H1 (cell line): ENCODE results near the gene REPIN1. TPM values are rescaled to one million over a fixed set of nuclear protein-coding genes. Genes with fewer than 3 reads are reported as not detected.

ENCODE experiments used
- CTCF ChIA-PET: fragments of 300-600 bp; sonication (Branson Sonifier 250); formaldehyde crosslinking; loops from one replicate; lab custom pipeline; 2021; ENCODE audit not compliant: partially characterized antibody; lab: Charles Lee
- POLR2A ChIA-PET: fragments of 300-600 bp; sonication (Branson Sonifier 250); formaldehyde crosslinking; loops from one replicate; lab custom pipeline; 2021; ENCODE audit warnings: inconsistent platforms; ENCODE audit not compliant: partially characterized antibody; lab: Charles Lee
- DNase-seq, 2 experiments: peaks; one replicate each; pipeline versions ENCODE4 v3.0.0 to v3.0.0-alpha.2; 2010 to 2022; ENCODE audit warnings: low spot score in 2 of 2, low read depth in 1 of 2, mixed read lengths in 1 of 2
- FAIRE-seq: peaks from 2 replicates; lab custom pipeline; 2011; peaks lifted over from hg19 to GRCh38; lab: Jason Lieb, UNC
- H2AFZ ChIP-seq: 2 replicates; pipeline ENCODE4 v1.8.1; 2012; ENCODE audit warnings: low read length, inconsistent platforms
- H2AK5ac ChIP-seq: 2 replicates; pipeline ENCODE4 v1.6.1; 2013; ENCODE audit warnings: low read depth, low read length
- H2BK120ac ChIP-seq: replicated peaks from 2 replicates; pipeline ENCODE3; 2013; ENCODE audit warnings: low read depth, low read length, inconsistent platforms
- H2BK12ac ChIP-seq: 2 replicates; pipeline ENCODE4 v1.6.1; 2013; ENCODE audit warnings: low read depth, low read length
- H2BK15ac ChIP-seq: 2 replicates; pipeline ENCODE4 v1.6.1; 2013; ENCODE audit warnings: low read length
- H2BK20ac ChIP-seq: 2 replicates; pipeline ENCODE4 v1.6.1; 2013; ENCODE audit warnings: low read length
- H2BK5ac ChIP-seq: 2 replicates; pipeline ENCODE4 v1.6.1; 2013; ENCODE audit warnings: low read depth, low read length
- H3K14ac ChIP-seq: 2 replicates; pipeline ENCODE4 v1.6.1; 2013; ENCODE audit warnings: inconsistent platforms; ENCODE audit not compliant: insufficient read length
- H3K18ac ChIP-seq: 2 replicates; pipeline ENCODE4 v1.6.1; 2013; ENCODE audit warnings: low read length; ENCODE audit errors: extremely low read depth
- H3K23ac ChIP-seq: 2 replicates; pipeline ENCODE4 v1.6.1; 2013; ENCODE audit warnings: inconsistent platforms; ENCODE audit not compliant: insufficient read length
- H3K23me2 ChIP-seq: 2 replicates; pipeline ENCODE4 v1.6.1; 2013; ENCODE audit warnings: low read depth, low read length
- H3K27ac ChIP-seq: 2 replicates; pipeline ENCODE4 v1.6.1; 2011; ENCODE audit warnings: low read depth, low read length, inconsistent platforms
- H3K27me3 ChIP-seq, 4 experiments: replicated peaks in 1 of 4; 1 replicate in 1 of 4; 2 replicates in 3 of 4; pipeline versions ENCODE4 v1.6.1 to v1.8.1; 2011 to 2013; ENCODE audit warnings: low read length in 3 of 4, mild to moderate bottlenecking in 3 of 4, inconsistent platforms in 2 of 4, mixed read lengths in 2 of 4, moderate library complexity in 1 of 4; ENCODE audit not compliant: control insufficient read depth in 3 of 4, insufficient read depth in 3 of 4; ENCODE audit errors: extremely low read depth in 1 of 4
- H3K36me3 ChIP-seq, 4 experiments: 2 replicates each; pipeline versions ENCODE4 v1.6.1 to v1.8.1; 2011 to 2013; ENCODE audit warnings: mild to moderate bottlenecking in 4 of 4, low read length in 3 of 4, moderate library complexity in 2 of 4, control low read depth in 1 of 4, inconsistent platforms in 1 of 4; ENCODE audit not compliant: insufficient read depth in 4 of 4, control insufficient read depth in 2 of 4
- H3K4ac ChIP-seq: replicated peaks from 2 replicates; pipeline ENCODE3; 2013; ENCODE audit warnings: low read length, low read depth, mixed read lengths, inconsistent platforms; ENCODE audit not compliant: insufficient read length
- H3K4me1 ChIP-seq, 4 experiments: replicated peaks in 1 of 4; 1 replicate in 1 of 4; 2 replicates in 3 of 4; pipeline versions ENCODE4 v1.6.1 to v1.8.1; 2011 to 2013; ENCODE audit warnings: low read length in 3 of 4, inconsistent platforms in 2 of 4, mixed read lengths in 1 of 4; ENCODE audit not compliant: insufficient read depth in 4 of 4, control insufficient read depth in 3 of 4
- H3K4me2 ChIP-seq, 2 experiments: 2 replicates each; pipeline versions ENCODE4 v1.6.1 to v1.8.1; 2011 to 2013; ENCODE audit warnings: low read depth in 2 of 2, low read length in 2 of 2, control low read depth in 1 of 2, inconsistent platforms in 1 of 2, mild to moderate bottlenecking in 1 of 2; ENCODE audit not compliant: insufficient read depth in 1 of 2
- H3K4me3 ChIP-seq, 4 experiments: fragments of 200-600, 300-600 bp in 1 of 4; sonication (generic), shearing (Covaris generic), sonication (Bioruptor Twin) in 1 of 4; 2 replicates each; pipeline versions ENCODE4 v1.5.1 to v1.8.1; 2011 to 2016; ENCODE audit warnings: low read length in 4 of 4, low read depth in 3 of 4, control low read depth in 2 of 4, inconsistent platforms in 2 of 4, mild to moderate bottlenecking in 2 of 4, mixed read lengths in 1 of 4, moderate library complexity in 1 of 4; ENCODE audit not compliant: insufficient read depth in 2 of 4; ENCODE audit errors: extremely low read depth in 1 of 4
- H3K56ac ChIP-seq: replicated peaks from 2 replicates; pipeline ENCODE3; 2013; ENCODE audit warnings: low read depth, mild to moderate bottlenecking, mixed read lengths, low read length, inconsistent platforms; ENCODE audit not compliant: insufficient read length
- H3K79me1 ChIP-seq: 2 replicates; pipeline ENCODE4 v1.6.1; 2013; ENCODE audit warnings: low read depth, low read length, control low read depth
- H3K79me2 ChIP-seq, 2 experiments: 2 replicates each; pipeline versions ENCODE4 v1.6.1 to v1.8.1; 2012 to 2013; ENCODE audit warnings: low read length in 2 of 2, mild to moderate bottlenecking in 2 of 2, inconsistent platforms in 1 of 2; ENCODE audit not compliant: insufficient read depth in 2 of 2, control insufficient read depth in 1 of 2
- H3K9ac ChIP-seq, 4 experiments: replicated peaks in 1 of 4; 1 replicate in 1 of 4; 2 replicates in 3 of 4; pipeline versions ENCODE4 v1.6.1 to v1.8.1; 2011 to 2013; ENCODE audit warnings: low read depth in 3 of 4, low read length in 3 of 4, control low read depth in 2 of 4, mild to moderate bottlenecking in 2 of 4, moderate library complexity in 2 of 4, inconsistent platforms in 1 of 4; ENCODE audit errors: extremely low read depth in 1 of 4
- H3K9me3 ChIP-seq, 2 experiments: 2 replicates each; pipeline versions ENCODE4 v1.6.1 to v1.8.1; 2012 to 2013; ENCODE audit warnings: mild to moderate bottlenecking in 2 of 2, moderate library complexity in 2 of 2, control low read depth in 1 of 2, inconsistent platforms in 1 of 2, low read depth in 1 of 2, low read length in 1 of 2, mixed read lengths in 1 of 2; ENCODE audit not compliant: insufficient read depth in 2 of 2
- H4K20me1 ChIP-seq, 2 experiments: replicated peaks in 1 of 2; 2 replicates each; pipeline versions ENCODE3 to v1.8.1; 2011 to 2013; ENCODE audit warnings: inconsistent platforms in 2 of 2, low read length in 2 of 2, mild to moderate bottlenecking in 1 of 2; ENCODE audit not compliant: insufficient read depth in 2 of 2, control insufficient read depth in 1 of 2
- H4K5ac ChIP-seq: 2 replicates; pipeline ENCODE4 v1.6.1; 2013; ENCODE audit warnings: low read length, low read depth, mixed read lengths, inconsistent platforms; ENCODE audit not compliant: insufficient read length
- H4K8ac ChIP-seq: 2 replicates; pipeline ENCODE4 v1.8.0; 2013; ENCODE audit warnings: mild to moderate bottlenecking, moderate library complexity, low read length, inconsistent platforms; ENCODE audit not compliant: insufficient read depth; ENCODE audit errors: extremely low read depth
- H4K91ac ChIP-seq: replicated peaks from 2 replicates; pipeline ENCODE3; 2013; ENCODE audit warnings: low read length, mixed read lengths, inconsistent platforms; ENCODE audit not compliant: insufficient read length
- BACH1 ChIP-seq: IDR thresholded peaks from 2 replicates; pipeline ENCODE4 v1.6.1; 2012; ENCODE audit warnings: low read length, improper control_type of control experiment
- CEBPB ChIP-seq: IDR thresholded peaks from 2 replicates; pipeline ENCODE4 v1.6.1; 2012; ENCODE audit warnings: low read depth, low read length
- EP300 ChIP-seq, 2 experiments: IDR thresholded peaks; 1 replicate in 1 of 2; 2 replicates in 1 of 2; pipeline ENCODE4 v1.6.1; 2011 to 2012; ENCODE audit warnings: low read depth in 2 of 2, low read length in 2 of 2, mild to moderate bottlenecking in 2 of 2, borderline replicate concordance in 1 of 2, inconsistent platforms in 1 of 2, moderate library complexity in 1 of 2
- KDM5A ChIP-seq: fragments of 200-600 bp; IDR thresholded peaks from 2 replicates; pipeline ENCODE4 v1.7.1; 2012; ENCODE audit warnings: mild to moderate bottlenecking, low read length, inconsistent platforms, mixed read lengths
- SAP30 ChIP-seq: fragments of 300-600 bp; sonication (generic); IDR thresholded peaks from 2 replicates; pipeline ENCODE4 v1.7.1; 2012; ENCODE audit warnings: low read length, moderate library complexity, mild to moderate bottlenecking, inconsistent platforms; ENCODE audit not compliant: insufficient read depth, insufficient replicate concordance
- SP2 ChIP-seq: IDR thresholded peaks from 2 replicates; pipeline ENCODE4 v1.6.1; 2012; ENCODE audit warnings: mild to moderate bottlenecking, low read length, inconsistent platforms
- SP4 ChIP-seq: IDR thresholded peaks from 2 replicates; pipeline ENCODE4 v1.6.1; 2012; ENCODE audit warnings: low read length, inconsistent platforms
- SRF ChIP-seq: IDR thresholded peaks from 2 replicates; pipeline ENCODE4 v1.6.1; 2011; ENCODE audit warnings: mild to moderate bottlenecking, low read depth, low read length, moderate library complexity
- TAF1 ChIP-seq: IDR thresholded peaks from 2 replicates; pipeline ENCODE4 v1.6.1; 2011; ENCODE audit warnings: mild to moderate bottlenecking, low read depth, low read length
- USF2 ChIP-seq: IDR thresholded peaks from 2 replicates; pipeline ENCODE4 v1.6.1; 2011; ENCODE audit warnings: low read length, improper control_type of control experiment
- WGBS, 2 experiments: shearing (Covaris generic) in 1 of 2; methylation state at CpG; one replicate each; pipeline versions ENCODE4 v1.1.6 to v1.1.7; 2013 to 2015; ENCODE audit warnings: low lambda C conversion rate in 2 of 2, mixed read lengths in 2 of 2, inconsistent platforms in 1 of 2, low coverage in 1 of 2, missing lambda C conversion rate in 1 of 2; ENCODE audit not compliant: insufficient replicate concordance in 2 of 2, insufficient coverage in 1 of 2, insufficient read length in 1 of 2; ENCODE audit errors: extremely low coverage in 1 of 2, missing lambda C conversion rate in 1 of 2; 5-methylcytosine and 5-hydroxymethylcytosine counted together
- polyA plus RNA-seq, 7 experiments: library from polyadenylated mRNA; depleted of rRNA in 3 of 7; stranded (reverse) in 5 of 7; unstranded in 2 of 7; fragments of >200 nt in 5 of 7; fragments of 200-250 nt in 2 of 7; gene quantifications; 1 replicate in 5 of 7; 2 replicates in 1 of 7; 4 replicates in 1 of 7; pipeline versions ENCODE4 v1.2.1 to v1.2.3, GENCODE V29; 2011 to 2013; ENCODE audit warnings: missing spikeins in 2 of 7, mixed read lengths in 2 of 7
- total RNA-seq: library from RNA; stranded (reverse); fragmentation: NEBNext Ultra II Directional; extraction: Animal tissue kit (Norgen Biotek cat#: 25700); gene quantifications from 2 replicates; pipeline ENCODE4 v1.2.1, GENCODE V29; 2021

Gene REPIN1
- total and polyA plus RNA-seq, 2 of the 8 experiments (the other 6 are each of a cell fraction or from before 2014, with no cell fraction given), result 98.6 to 125 TPM

GRCh38 chr7:150410680-150411346 lies 42.2 kb downstream of the REPIN1 start:
- CTCF ChIA-PET, result interaction anchor here (1.1 to 2.6 kb wide), 4 partner anchors 18 to 124 kb away, joined by 3 to 7 read pairs (median 4); no protein-coding TSS in a partner anchor
- H2AK5ac ChIP-seq, result no peak overlapping the region
- no peak overlapping the region for H2AFZ ChIP-seq
- peaks cover 7 to 37% (median 15%) of the 10 kb centered on the region in 4 experiments for H3K36me3 ChIP-seq
- no peaks in the 10 kb centered on the region for H3K27me3 ChIP-seq
- H3K56ac ChIP-seq, result no peak overlapping the region
- H3K4me1 ChIP-seq, result peaks cover 9 to 15% (median 12%) of the 10 kb centered on the region in 4 experiments
- H2BK15ac ChIP-seq, result no peak overlapping the region
- H3K27ac ChIP-seq, result no peak overlapping the region
- H3K4ac ChIP-seq, result no peak overlapping the region
- TF ChIP-seq SRF, result no peak
- TF ChIP-seq USF2, result no peak
- TF ChIP-seq SAP30, result no peak
- no peak for TF ChIP-seq EP300 (IDR thresholded peaks at IDR 0.05; ENCODE audit: borderline replicate concordance in 1 of 2, low read depth in 2 of 2, low read length in 2 of 2)
- no peak for TF ChIP-seq KDM5A
- no peak for TF ChIP-seq TAF1
- no peak for TF ChIP-seq CEBPB
- TF ChIP-seq SP4, result no peak
- no peak for TF ChIP-seq SP2
- no peak for TF ChIP-seq BACH1
- H3K4me3 ChIP-seq, result no peak overlapping the region
- peaks cover 5% of the 10 kb centered on the region for H3K79me1 ChIP-seq
- H3K9ac ChIP-seq, result no peak overlapping the region
- H3K23ac ChIP-seq, result no peak overlapping the region
- 90% methylated on average over 10 of the region's 10 CpGs; no CpG with 5 or more reads in 1 of the 2 experiments for WGBS, 2 experiments
- peaks cover 2% of the 10 kb centered on the region; the same call in 1 of the 2 replicates for H3K23me2 ChIP-seq
- H3K14ac ChIP-seq, result no peak overlapping the region
- DNase-seq (no peak), FAIRE-seq (no peak)
- no peak overlapping the region for H4K5ac ChIP-seq
- no peak overlapping the region for H2BK20ac ChIP-seq
- H4K20me1 ChIP-seq, result peaks cover 0 to 3% of the 10 kb centered on the region in 2 experiments
- peaks cover 0 to 18% of the 10 kb centered on the region in 2 experiments; a peak in 2 of 4 replicates for H3K79me2 ChIP-seq
- H3K18ac ChIP-seq, result no peak overlapping the region
- no peaks in the 10 kb centered on the region for H3K9me3 ChIP-seq
- no peak overlapping the region for H2BK120ac ChIP-seq
- no peak overlapping the region for H4K91ac ChIP-seq
- H2BK5ac ChIP-seq, result no peak overlapping the region
- H3K4me2 ChIP-seq, result no peak overlapping the region
- POLR2A ChIA-PET, result interaction anchor here (1.0 to 14.9 kb wide), 7 partner anchors 13 to 76 kb away, joined by 4 to 164 read pairs (median 6); partner anchors contain the start of gene REPIN1
- no peak overlapping the region for H2BK12ac ChIP-seq
- H4K8ac ChIP-seq, result no peak overlapping the region
